ENCODE measurements around the gene DAPK2.

DNA sequence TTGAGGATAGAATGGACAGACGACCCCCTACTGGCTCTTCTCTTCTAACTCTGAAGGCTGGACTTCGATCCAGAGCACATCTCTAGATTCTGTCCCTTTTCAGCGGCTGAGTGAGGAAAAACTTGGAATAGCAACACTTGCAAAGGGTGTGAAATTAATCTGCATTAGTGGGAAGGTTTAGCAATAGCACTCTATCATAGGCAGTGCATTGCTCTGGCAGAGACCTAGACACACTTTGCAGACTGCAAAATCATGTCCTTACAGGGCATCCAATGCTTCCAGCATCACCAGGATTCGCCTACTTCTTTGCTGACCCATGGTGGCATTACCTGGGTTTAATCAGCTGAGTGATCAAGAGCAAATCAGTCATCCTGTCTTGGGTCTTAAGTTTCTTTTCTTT lies 43.1 kb downstream of the DAPK2 start:
- TF ChIP-seq CTCF (conservative IDR thresholded peaks at IDR 0.05) (no peak), ZFX (IDR thresholded peaks at IDR 0.05) (no peak)

All from C4-2B (cell line).